Neural progenitor cell (in vitro differentiated cells): ENCODE data around the gene SLC5A11.

Experiments
- CTCF ChIP-seq: fragments of 200-600 bp; sonication (generic); IDR thresholded peaks from 2 replicates; pipeline ENCODE4 v1.5.1; 2017; ENCODE audit warnings: antibody characterized with exemption, mild to moderate bottlenecking
- EZH2 ChIP-seq: fragments of 200-600 bp; sonication (generic); IDR thresholded peaks from 2 replicates; pipeline ENCODE4 v1.6.1; 2017; ENCODE audit warnings: antibody characterized with exemption, mild to moderate bottlenecking, moderate library complexity

GRCh38 chr16:24915019-24915418, 69.3 kb downstream of the SLC5A11 start:
- TF ChIP-seq CTCF (no peak), EZH2 (no peak)
